SH-SY5Y (cell line): Measurements from ENCODE around the gene CCDC39.

ENCODE experiments used
- GATA2 ChIP-seq: IDR thresholded peaks from 2 replicates; pipeline ENCODE4 v1.6.1; 2011; ENCODE audit warnings: mild to moderate bottlenecking, low read depth, low read length
- GATA3 ChIP-seq: IDR thresholded peaks from 2 replicates; pipeline ENCODE4 v1.6.1; 2011; ENCODE audit warnings: low read depth, mild to moderate bottlenecking, low read length, moderate library complexity

DNA sequence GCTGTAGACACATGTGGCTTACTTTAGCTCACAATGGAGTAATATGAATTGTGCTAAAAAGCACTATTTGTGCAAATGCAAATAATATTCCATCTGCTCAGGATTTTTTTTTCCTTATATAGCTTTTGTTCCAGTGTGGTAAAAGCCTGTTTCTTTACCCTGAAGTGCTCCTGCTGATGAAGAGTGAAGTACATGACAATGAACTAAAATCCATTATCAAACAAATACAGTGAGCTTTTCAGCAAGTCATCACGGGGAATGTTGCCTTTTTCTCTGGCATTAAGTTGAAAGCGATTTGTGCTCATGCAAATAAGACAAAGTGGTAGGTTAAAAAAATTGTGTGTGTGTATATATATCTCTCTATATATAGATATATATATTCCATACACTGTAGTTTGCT lies 28.6 kb upstream of the CCDC39 start:
- TF ChIP-seq GATA2 (no peak), GATA3 (no peak)
